Pancreas (tissue), 10 donors: ENCODE results near the gene RFK. TPM values are rescaled to one million over a fixed set of nuclear protein-coding genes. Genes with fewer than 3 reads are reported as not detected.
"Not testable (repeated sequence)": the region's sequence is repeated elsewhere in the genome, so short reads cannot be mapped to it uniquely, and the experiment has no call there.

Experiments used
- ATAC-seq, 4 donors: fragments of 200-7000 bp; cut with Tn5 transposase; one replicate each; pipeline versions ENCODE4 v1.8.0 to v1.9.1; 2020; ENCODE audit warnings: mild to moderate bottlenecking in 4 of 4, moderate library complexity in 4 of 4
- DNase-seq, 6 donors: peaks; one replicate each; pipeline ENCODE4 v3.0.0-alpha.2; 2020
- FAIRE-seq: peaks from 2 replicates; lab custom pipeline; 2012; peaks lifted over from hg19 to GRCh38; lab: Jason Lieb, UNC
- H3K27ac ChIP-seq, 4 donors: fragments of 200-600 bp; sonication (generic); 1 replicate in 3 of 4; 2 replicates in 1 of 4; pipeline versions ENCODE4 v1.5.0 to v1.8.0; 2020
- H3K27me3 ChIP-seq, 4 donors: fragments of 200-600 bp; one replicate each; pipeline ENCODE4 v1.8.0; 2021
- H3K36me3 ChIP-seq, 3 donors: fragments of 200-600 bp; sonication (generic) in 1 of 3; one replicate each; pipeline versions ENCODE4 v1.5.0 to v1.8.0; 2020 to 2021
- H3K4me1 ChIP-seq, 3 donors: fragments of 200-600 bp; one replicate each; pipeline ENCODE4 v1.8.0; 2021
- H3K4me3 ChIP-seq, 4 donors: fragments of 200-600 bp; sonication (generic) in 2 of 4; one replicate each; pipeline versions ENCODE4 v1.5.0 to v1.8.0; 2020 to 2021
- H3K9me3 ChIP-seq, 4 donors: fragments of 200-600 bp; one replicate each; pipeline ENCODE4 v1.8.0; 2021
- WGBS, 2 donors: extraction: QIAGEN DNeasy Blood & Tissue Kit; methylation state at CpG; one replicate each; pipeline ENCODE4 v1.1.7; 2013; 5-methylcytosine and 5-hydroxymethylcytosine counted together
- intact Hi-C, 3 donors: fragments of 100-400 bp; cut with DNase I; formaldehyde crosslinking; loops; one replicate each; pipeline versions ENCODE4 v1.11.1 to v1.14.2; 2022
- polyA plus RNA-seq, 2 donors: library from polyadenylated mRNA; stranded (reverse); fragments of 200-250 nt; gene quantifications; one replicate each; pipeline ENCODE4 v1.2.3, GENCODE V29; 2013
- total RNA-seq, 6 donors: library from RNA; stranded (reverse); fragmentation: NEBNext Ultra II Directional in 4 of 6; extraction: Animal tissue kit (Norgen Biotek cat#: 25700) in 4 of 6; gene quantifications; one replicate each; pipeline versions ENCODE4 v1.2.1 to v1.2.4, GENCODE V29; 2021 to 2023
- TF ChIP-seq, protein P1 (sequence below), 4 donors: fragments of 200-600 bp; sonication (generic) in 3 of 4; IDR thresholded peaks; one replicate each; pipeline versions ENCODE4 v1.5.0 to v1.8.0; 2021; ENCODE audit warnings: antibody characterized with exemption in 4 of 4
- donor health status: healthy with polysubstance abuse.
- donor health status: DM: no; HTN: no; CAD: no; lungs with moderate emphysema.
- donor health status: DM: no; HTN: no; CAD: no.
- donor health status: control.
- donor health status: control.
- donor health status: Bipolar disorder and iron deficiency.
- donor health status: DM: yes; HTN: yes; CAD: no.
- donor health status: DM: no; HTN: no; CAD: no.
- donor health status: DM: no; HTN: no; CAD: no.
- donor health status: DM: yes; HTN: yes; CAD: no.

The RFK gene
- total and polyA plus RNA-seq, 8 donors = 5.8 to 16.5 (median 10.8) TPM

DNA sequence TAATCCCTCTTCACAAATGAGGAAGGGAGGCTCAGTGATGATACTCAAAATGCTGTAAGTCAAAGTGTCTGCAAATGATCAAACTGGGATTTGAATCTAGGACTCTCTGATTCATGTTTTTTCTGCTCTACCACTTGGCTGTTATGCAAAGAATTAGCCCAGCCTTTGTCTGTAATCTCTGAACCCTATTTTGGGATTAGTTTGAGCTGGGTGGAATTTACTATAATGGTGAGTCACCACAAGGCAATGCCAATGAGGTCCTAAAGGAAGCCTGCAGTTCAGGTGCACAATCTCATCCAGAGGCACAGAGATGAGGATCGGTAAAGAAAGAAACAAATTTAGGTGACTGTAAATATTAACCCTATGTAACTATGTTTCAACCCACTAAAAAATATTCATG is 29.2 kb downstream of the RFK start:
- Histone ChIP-seq H3K9me3 (no peaks in the 10 kb centered on the region), H3K27ac (no peak overlapping the region), H3K36me3 (no peaks in the 10 kb centered on the region), H3K4me1 (peaks cover 11 to 18% (median 16%) of the 10 kb centered on the region in 3 donors), H3K4me3 (no peak overlapping the region), H3K27me3 (no peaks in the 10 kb centered on the region)
- ATAC-seq (peak; percentile 49 to 74 (median 55)), DNase-seq (no peak), FAIRE-seq (no peak)
- TF ChIP-seq, protein P1, sequence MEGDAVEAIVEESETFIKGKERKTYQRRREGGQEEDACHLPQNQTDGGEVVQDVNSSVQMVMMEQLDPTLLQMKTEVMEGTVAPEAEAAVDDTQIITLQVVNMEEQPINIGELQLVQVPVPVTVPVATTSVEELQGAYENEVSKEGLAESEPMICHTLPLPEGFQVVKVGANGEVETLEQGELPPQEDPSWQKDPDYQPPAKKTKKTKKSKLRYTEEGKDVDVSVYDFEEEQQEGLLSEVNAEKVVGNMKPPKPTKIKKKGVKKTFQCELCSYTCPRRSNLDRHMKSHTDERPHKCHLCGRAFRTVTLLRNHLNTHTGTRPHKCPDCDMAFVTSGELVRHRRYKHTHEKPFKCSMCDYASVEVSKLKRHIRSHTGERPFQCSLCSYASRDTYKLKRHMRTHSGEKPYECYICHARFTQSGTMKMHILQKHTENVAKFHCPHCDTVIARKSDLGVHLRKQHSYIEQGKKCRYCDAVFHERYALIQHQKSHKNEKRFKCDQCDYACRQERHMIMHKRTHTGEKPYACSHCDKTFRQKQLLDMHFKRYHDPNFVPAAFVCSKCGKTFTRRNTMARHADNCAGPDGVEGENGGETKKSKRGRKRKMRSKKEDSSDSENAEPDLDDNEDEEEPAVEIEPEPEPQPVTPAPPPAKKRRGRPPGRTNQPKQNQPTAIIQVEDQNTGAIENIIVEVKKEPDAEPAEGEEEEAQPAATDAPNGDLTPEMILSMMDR (IDR thresholded peaks at IDR 0.05) = no peak
- intact Hi-C loops = no loop called here
- WGBS, 2 donors = 23 to 48% methylated on average over 1 of the region's 1 CpG

DNA sequence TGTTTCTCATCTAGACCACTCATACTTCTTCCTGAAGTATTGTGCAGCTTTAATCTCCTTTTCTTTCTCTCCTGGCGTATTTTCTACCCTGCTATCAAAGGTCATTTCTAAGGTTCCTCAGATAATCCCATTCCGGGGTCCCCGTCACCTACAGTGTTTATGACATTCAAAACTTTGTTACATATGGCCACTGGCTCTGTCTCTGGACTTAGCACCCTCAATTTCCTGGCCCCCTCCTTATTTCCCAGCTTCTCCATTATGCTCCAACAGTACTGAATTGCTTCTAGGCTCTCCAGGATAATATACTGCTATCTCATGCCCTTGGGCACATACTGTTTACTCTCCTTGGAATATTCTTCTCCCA is 31.2 kb downstream of the RFK start:
- WGBS, 2 donors = 48 to 57% methylated on average over 3 of the region's 3 CpGs

GRCh38 chr9:76362332-76363031 is 31.7 kb downstream of the RFK start:
- H3K9me3 ChIP-seq, H3K27me3 ChIP-seq, H3K36me3 ChIP-seq, ATAC-seq, H3K4me1 ChIP-seq, DNase-seq, H3K27ac ChIP-seq, H3K4me3 ChIP-seq, intact Hi-C loops, FAIRE-seq: not testable (repeated sequence)
- WGBS, 2 donors = 90 to 93% methylated on average over 16 of the region's 16 CpGs

More for the DNA sequence above, 31.2 kb downstream of the RFK start:
- H3K27ac ChIP-seq = no peak overlapping the region
- FAIRE-seq (no peak), ATAC-seq (no peak), DNase-seq (no peak)
- TF ChIP-seq, protein P1 (IDR thresholded peaks at IDR 0.05) = no peak
- no peaks in the 10 kb centered on the region for H3K36me3 ChIP-seq
- intact Hi-C loops = no loop called here
- H3K27me3 ChIP-seq = no peaks in the 10 kb centered on the region
- no peaks in the 10 kb centered on the region for H3K4me1 ChIP-seq
- H3K9me3 ChIP-seq = no peaks in the 10 kb centered on the region
- H3K4me3 ChIP-seq = no peak overlapping the region

DNA sequence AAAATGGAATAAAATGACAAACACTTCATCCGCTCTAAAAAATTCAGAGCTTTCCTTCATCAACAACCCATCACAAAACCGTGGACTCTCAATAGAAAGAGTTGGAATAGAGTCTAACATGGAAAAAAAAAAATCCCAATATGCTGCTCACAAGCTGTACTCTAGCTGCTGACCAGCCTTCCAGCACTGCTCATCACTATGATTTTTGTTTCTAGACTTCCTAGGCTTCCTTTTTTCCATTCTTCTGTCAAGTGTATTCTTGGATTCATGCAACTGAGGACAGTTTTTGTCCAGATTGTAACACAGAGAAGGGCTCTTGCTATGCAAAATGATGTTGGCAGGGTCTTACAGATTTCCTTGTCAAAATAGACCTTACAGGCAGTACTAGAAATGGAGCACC is 34.5 kb downstream of the RFK start:
- no peaks in the 10 kb centered on the region for H3K27me3 ChIP-seq
- ATAC-seq (no peak), DNase-seq (no peak), FAIRE-seq (no peak)
- no peak overlapping the region for H3K27ac ChIP-seq
- TF ChIP-seq, protein P1 (IDR thresholded peaks at IDR 0.05) = no peak
- no peaks in the 10 kb centered on the region for H3K9me3 ChIP-seq
- H3K4me1 ChIP-seq = no peaks in the 10 kb centered on the region
- intact Hi-C loops = no loop called here
- no peak overlapping the region for H3K4me3 ChIP-seq
- H3K36me3 ChIP-seq = no peaks in the 10 kb centered on the region
- 90 to 95% methylated on average over 2 of the region's 2 CpGs for WGBS, 2 donors

DNA sequence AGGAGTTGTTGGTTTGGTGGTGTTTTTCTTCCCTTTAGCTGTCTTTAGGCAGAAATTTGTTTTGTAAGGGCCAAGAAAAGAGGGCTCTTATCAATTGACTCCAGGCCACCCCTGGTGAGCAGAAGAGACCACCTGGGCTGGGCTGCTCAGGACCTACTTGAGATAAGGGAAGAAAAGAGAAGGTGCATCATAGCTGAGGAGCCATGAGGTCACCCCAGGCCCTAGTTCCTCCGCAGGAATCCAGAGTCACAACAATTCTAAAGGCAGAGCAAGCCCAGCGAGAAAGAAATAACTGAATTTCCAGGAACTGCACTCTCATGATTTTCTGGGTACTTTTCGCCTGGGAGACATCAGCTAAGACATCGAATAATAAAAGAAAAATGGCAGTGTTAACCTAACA is 34.9 kb downstream of the RFK start:
- no peaks in the 10 kb centered on the region for H3K27me3 ChIP-seq
- H3K9me3 ChIP-seq = no peaks in the 10 kb centered on the region
- ATAC-seq (no peak), FAIRE-seq (no peak), DNase-seq (no peak)
- H3K4me1 ChIP-seq = no peaks in the 10 kb centered on the region
- no peak overlapping the region for H3K4me3 ChIP-seq
- TF ChIP-seq, protein P1 (IDR thresholded peaks at IDR 0.05) = no peak
- H3K27ac ChIP-seq = no peak overlapping the region
- WGBS, 2 donors = 89% methylated on average over 4 of the region's 4 CpGs
- intact Hi-C loops = no loop called here
- H3K36me3 ChIP-seq = no peaks in the 10 kb centered on the region
